GM18519 (cell line): ENCODE data around the gene ARHGAP10.
"Not testable (repeated sequence)": the region's sequence is repeated elsewhere in the genome, so short reads cannot be mapped to it uniquely, and the experiment has no call there.

Experiments used
- ATAC-seq: cut with Tn5 transposase; IDR thresholded peaks from one replicate; pipeline ENCODE4 v1.9.1; 2021; ENCODE audit warnings: mild to moderate bottlenecking, moderate library complexity; ENCODE audit not compliant: unreplicated experiment, low FRiP score

ARHGAP10 gene

DNA sequence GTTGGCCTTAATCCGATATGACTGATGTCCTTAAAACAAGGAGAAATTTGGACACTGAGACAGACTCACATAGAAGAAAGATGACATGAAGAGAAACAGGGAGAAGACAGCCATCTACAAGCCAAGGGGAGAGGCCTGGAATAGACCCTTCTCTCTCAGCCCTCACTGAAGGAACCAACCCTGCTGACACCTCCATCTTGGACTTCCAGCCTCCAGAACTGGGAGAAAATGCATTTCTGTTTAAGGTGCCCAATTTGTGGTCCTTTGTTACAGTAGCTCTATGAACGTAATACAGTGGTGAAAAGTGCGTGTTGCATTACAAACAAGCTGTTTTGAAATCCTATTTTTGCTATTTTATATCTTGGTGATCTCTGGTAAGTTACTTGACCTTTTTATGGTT, 343.6 kb downstream of the ARHGAP10 start:
- no peak for ATAC-seq

DNA sequence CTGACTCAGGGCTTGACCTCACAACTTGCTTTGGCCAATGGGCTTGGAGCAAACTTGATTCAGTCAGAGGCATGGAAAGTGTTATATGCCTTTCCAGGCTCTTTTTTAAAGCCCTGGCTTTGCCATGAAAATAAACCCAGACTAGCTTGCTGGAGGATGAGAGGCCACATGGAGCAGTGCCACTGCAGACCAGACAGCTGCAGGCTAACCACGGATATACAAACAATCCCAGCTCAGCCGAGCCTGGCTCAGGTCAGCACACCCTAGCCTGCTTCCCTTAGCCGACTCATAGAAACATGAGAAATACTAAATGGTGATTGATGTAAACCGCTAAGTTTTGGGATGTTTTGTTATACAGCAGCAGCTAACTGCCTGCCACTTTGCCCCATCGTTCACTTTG, 345.1 kb downstream of the ARHGAP10 start:
- no peak for ATAC-seq

DNA sequence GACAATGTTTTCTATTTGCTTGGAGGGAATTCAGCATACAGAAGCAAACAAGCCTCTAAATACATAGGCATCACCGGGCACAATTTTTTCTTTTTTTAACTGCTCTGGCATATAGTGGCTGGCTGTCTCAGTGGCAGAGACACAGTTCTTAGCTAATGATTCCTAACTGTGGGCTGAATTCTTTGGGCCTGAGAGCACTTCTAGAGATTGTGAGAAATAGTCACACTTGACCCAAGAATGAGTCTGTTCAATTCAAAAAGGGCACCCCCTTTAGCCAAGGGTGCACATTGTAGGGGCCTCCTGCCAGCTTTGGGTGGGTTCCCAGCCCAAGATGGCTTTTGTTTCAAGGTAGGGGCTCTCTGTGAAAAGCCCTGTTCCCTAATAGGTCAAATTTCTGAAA, 345.7 kb downstream of the ARHGAP10 start:
- ATAC-seq = no peak

DNA sequence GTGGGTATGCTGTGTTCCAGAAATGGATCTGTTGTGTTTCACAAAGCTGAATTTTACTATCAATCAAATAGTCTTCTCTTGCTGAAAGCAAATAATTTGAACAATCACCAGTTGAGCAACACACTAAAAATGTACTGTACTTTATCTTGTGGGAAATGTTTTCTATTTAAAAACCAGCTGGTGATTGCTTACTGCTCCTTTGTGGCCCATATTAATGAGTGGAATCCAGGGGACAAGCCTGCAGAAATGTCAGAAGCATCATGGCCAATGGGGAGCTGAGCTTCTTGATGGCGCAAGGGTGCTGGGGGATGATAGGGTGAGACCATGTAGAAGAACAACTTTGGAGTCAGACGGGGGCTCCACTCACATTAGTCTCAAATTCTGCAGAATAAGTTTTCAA, 346.2 kb downstream of the ARHGAP10 start:
- no peak for ATAC-seq

DNA sequence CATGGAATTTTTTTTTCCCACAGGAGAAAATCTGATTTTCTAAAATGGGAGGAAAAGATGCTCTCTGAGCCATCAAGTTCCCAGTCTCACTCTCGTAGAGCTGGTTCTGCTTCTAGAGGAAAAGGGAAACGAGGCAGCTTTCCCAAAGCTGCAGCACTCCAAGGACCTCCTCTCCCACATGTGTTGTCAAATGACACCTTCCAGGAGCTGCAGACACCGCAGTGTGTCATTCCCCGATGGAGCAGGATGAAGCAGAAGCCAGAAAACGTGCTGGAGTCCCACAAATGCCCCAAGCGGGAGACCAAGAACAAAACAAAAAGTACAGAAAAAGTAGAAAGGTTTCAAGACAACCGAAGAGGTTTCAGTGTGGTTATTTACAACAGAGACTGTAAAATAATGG, 348.1 kb downstream of the ARHGAP10 start:
- ATAC-seq = no peak

DNA sequence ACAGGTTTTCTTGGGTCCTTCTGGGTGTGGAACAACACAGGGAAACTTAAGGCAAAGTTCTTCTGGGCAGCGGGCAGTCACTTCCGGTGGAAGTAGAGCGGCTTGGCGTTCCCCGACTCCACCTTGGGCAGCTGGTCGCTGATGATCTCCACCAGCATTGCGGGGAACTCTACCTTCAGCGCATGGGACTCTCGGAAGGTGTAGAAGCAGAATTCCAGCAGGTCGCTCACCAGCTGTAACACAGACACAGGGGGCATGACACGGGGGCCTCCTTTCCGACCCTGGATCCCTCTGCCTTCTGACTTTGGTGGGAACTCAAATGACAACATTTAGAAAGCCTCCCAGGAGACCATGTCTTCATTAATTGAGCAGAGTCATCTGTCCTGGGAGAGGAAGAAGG, 349.4 kb downstream of the ARHGAP10 start:
- ATAC-seq = no peak

DNA sequence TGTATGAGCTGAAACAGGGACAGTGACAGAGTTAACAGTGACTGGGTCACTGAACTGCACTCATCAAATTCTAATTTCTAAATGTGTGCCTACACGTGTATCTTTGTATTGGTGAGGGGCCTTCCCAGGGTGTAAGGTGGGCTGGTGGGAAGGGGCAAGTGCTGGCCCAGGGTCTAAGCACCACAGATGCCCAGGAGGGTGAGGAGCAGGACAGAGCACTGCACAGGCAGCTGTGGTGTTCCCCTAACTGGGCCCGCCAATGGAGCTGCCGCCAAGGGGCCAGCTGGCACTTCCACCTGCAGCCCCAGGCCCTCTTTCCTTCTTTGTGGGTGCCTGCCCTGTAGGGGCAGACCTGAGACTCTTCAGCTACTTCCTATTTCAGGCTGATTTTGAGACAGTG, 349.9 kb downstream of the ARHGAP10 start:
- no peak for ATAC-seq

DNA sequence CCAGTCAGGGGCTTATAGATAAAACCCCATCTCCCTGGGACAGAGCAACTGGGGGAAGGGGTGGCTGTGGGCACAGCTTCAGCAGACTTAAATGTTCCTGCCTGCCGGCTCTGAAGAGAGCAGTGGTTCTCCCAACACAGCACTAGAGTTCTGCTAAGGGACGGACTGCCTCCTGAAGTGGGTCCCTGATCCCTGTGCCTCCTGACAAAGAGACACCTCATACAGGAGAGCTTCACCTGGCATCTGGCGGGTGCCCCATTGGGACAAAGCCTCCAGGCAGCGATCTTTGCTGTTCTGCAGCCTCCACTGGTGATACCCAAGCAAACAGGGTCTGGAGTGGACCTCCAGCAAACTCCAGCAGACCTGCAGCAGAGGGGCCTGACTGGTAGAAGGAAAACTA, 351.2 kb downstream of the ARHGAP10 start:
- not testable (repeated sequence) for ATAC-seq

DNA sequence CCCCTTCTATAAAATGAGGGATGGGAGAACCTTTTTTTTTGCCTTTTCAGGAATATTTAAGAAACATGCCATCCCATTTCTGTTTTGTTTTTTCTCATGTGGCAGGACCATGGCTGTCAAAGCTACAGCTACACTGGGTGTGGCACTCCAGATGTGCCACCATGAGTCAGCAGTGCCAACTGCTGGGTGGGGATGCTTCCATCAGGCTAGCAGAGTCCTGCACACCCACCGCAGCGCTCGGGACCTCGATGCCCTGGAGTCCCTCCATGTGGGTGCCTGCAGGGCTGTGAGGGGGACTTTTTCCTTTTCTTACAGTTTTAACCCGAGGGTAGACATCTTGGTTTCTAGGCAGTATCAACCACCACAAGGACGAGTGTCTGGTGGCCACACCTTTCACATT, 357.7 kb downstream of the ARHGAP10 start:
- no peak for ATAC-seq

DNA sequence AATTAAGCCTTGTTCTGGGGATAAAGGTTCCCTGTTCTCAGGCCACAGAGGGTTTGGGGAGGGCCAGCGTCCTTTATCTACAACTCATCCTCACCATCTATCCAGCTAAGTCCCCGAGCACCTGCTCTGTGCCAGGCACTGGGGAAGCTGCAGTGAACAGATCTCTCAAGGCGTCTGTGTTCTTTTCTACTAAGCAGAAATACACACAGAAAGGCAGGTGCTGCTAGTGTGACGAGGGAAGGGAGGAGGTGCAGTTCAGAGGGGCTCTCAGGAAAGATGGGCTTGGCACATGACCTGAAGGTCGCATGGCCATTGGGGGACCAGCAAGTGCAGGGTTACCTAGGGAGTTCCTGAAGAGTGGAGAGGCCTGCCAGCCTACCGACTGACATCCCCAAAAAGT, 358.1 kb downstream of the ARHGAP10 start:
- ATAC-seq = no peak

DNA sequence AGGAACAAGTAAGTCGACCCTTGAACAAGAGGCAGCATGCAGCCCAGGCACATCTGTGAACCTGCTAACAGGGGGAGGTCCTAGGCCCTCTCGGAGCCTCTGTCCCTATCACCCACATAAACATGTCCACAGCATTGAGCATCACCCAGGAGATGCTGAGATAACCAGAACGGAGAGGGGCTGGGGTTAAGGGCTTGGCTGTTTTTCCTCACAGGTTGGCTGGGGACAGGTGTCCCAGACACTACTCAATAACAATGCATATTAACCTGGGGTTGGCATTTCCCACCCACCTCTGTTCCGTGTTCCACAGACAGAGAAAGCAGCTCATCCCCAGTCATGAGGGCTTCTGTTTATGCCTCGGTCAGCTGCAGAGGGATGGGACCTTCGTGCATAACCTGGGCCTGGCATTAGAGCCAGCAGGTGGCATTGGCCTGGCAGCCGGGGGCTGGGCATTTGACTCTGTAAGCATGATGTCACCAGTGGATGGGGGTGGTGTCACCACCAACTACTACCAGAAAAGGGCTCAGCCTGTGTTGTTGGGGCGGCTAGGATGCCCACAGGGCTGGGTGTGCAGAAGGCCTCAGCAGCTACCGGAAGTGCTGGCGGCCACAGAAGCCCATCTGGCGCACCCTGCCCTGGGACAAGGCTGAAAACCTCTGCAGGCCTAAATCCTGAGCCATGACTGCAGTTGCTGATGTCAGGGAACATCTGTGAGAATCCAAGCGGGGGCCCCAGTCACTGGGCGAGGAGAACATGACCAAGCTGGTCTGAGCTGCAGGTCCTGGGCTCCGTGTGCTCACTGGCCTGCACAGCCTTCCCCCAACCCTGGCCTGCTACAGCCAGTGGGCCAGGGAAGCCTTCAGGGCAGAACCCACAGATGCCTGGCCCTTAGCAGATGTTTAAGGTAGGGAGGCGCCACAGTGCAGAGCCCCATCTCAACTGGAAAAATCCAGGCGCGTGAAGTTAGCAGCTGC, 358.9 kb downstream of the ARHGAP10 start:
- ATAC-seq = no peak

DNA sequence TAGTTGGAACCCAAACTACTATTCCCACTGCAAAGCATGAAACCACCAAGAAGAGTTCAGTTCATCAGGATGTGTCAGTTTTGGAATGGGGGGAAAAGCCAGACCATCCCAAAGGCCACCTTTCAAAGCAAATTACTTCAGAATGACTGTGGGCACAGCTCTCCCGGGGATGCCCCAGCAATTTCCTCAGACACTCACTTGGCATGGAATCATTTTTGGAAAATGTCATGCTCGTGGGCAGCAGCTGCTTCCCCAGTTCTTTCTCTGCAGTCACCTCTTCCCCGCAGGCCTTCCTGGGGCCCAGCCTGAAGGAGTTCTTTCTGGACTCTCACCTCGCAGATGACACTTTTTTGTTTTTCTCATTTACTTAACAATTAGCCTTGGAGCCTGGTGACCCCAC, 360.0 kb downstream of the ARHGAP10 start:
- no peak for ATAC-seq

DNA sequence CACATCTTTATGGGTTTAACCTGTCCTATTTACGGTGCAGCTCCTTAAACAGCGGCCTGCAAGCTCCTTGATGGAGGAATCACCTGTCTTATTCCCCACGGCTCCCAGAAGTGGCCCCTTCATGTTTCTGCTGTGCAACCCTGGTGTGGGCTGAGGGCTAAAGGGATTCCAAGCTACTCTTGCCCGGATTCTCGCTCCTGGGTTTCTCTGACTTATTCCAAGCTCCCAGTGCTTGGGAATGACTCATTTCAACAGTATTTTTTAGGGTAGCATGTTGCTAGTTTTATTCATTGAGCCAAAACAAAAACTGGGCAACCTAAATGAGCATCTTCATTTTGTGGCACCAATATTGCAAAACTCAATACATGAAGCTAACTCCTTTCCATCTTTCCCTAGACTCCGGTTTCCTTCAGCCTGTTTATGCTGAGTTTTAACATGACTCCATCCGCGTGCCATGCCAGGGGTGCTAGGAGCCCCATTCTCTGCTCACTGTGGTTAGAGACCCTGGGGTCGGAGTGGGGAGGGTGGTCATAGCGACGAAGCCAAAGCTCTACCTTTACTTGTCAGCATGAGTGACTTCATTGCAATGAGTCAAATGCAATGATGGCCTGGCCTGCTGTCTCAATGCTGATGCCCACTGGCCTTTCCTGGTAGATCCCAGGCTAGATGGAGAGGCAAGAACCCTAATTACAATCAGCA, 360.6 kb downstream of the ARHGAP10 start:
- no peak for ATAC-seq

DNA sequence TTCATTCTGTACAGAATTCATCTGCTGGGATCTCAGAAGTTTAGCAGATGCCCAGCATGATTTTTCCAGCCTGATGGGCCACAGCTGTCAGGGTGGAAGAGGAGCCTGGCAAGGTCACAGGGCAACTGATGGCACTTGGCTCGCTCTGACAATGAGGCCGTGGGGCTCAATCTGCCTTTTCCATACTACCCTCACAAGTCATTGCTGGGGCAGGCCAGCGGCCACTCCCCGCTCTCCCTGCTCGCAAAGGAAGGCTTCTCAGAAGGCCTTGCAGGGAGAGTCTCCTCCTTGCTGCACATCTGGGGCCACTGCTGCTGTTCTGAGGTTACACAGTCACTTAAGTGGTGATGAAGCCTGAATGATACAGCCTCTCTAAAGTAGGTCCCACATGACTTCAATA, 361.2 kb downstream of the ARHGAP10 start:
- ATAC-seq = no peak

DNA sequence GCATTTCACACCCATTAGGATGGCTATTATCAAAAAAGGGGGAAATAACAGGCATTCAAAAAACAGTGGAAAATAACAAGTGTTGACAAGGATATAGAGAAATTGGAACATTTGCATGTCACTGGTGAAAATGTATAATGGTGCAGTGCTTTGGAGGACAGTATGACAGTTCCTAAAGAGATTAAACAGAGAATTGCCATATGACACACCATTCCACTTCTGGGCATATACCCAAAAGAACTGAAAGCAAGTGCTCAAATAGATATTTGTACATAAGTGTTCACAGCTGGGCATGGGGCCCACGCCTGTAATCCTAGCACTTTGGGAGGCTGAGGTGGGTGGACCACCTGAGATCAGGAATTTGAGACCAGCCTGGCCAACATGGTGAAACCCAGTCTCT, 362.3 kb downstream of the ARHGAP10 start:
- ATAC-seq = no peak

DNA sequence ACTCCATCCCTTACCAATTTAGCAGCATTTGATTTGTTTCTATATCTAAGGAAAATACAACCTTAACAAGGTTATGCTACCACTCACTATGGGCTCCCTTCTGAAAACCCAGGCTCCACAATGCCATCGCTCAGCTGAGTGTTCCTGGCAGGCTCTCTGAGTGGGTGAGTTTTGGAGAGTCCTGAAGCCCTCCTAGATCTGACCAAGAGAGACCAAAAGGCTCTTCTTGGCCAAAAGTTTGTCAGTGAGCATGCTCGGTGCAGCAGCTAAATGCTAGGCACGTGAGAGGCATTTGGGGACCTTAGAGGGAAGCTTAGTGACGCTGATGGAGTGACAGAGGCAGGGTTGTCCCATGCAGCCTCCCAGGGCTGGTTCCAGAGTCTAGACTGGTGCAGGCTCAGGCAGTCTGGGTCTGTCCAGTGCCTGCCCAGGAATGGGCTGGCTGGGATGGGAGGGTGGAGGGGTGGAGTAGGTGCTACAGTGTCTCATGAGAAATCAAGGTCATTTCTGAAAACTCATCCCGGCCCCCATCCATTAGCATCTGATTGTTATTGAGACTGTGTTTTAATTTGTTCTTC, 363.5 kb downstream of the ARHGAP10 start:
- ATAC-seq = no peak

DNA sequence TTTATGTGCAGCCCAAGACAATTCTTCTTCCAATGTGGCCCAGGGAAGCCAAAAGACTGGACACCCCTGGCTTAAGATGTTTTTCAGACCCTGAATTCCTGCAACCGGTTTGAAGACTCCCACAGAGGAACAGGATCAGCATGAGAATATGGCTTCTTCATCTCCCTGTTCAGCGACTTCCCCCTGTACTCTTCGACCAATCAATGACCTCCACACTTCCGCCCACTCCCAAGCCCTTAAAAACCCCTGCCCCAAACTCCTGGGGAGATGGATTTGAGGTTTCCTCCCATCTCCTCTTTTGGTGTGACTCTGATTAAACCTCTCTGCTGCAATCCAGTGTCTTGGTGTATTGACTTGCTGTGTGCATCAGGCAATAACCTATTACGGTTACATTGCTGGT, 365.9 kb downstream of the ARHGAP10 start:
- no peak for ATAC-seq

DNA sequence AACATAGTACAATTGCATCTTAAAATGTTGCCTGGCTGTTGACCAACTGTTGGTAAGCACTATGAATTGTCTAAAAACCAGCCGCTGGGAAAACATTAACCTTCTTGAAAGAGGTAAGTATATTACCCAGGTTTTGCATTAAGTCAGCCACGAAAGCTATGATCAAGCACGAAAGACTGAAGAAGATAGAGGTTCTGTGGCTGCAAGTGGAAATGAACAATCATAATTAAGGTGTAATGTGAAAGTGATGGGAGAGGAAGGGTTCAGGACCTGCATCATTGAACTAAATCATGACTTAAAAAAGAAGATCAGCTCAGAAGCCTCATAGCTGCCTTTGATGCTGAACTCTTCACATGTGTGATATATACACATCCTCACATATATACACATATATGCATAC, 369.3 kb downstream of the ARHGAP10 start:
- no peak for ATAC-seq

DNA sequence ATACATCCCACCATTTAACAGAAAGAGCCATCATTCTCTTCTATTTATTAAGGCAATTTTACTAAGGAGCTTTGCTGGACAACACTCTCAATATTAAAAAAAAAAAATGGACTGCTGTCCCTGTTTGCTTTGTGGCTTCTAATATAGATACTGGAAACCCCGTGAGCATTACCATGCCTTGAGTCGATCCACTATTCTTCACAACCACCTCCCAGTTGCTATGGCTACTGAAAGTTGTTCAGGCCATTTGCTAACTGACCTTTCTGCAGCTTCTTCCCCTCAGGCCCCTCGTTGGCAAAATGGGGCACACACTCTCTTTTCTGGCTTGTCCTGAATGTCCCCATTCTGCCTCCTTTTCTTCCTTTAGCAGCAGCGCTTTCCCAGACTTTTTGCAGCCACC, 369.9 kb downstream of the ARHGAP10 start:
- ATAC-seq = no peak

DNA sequence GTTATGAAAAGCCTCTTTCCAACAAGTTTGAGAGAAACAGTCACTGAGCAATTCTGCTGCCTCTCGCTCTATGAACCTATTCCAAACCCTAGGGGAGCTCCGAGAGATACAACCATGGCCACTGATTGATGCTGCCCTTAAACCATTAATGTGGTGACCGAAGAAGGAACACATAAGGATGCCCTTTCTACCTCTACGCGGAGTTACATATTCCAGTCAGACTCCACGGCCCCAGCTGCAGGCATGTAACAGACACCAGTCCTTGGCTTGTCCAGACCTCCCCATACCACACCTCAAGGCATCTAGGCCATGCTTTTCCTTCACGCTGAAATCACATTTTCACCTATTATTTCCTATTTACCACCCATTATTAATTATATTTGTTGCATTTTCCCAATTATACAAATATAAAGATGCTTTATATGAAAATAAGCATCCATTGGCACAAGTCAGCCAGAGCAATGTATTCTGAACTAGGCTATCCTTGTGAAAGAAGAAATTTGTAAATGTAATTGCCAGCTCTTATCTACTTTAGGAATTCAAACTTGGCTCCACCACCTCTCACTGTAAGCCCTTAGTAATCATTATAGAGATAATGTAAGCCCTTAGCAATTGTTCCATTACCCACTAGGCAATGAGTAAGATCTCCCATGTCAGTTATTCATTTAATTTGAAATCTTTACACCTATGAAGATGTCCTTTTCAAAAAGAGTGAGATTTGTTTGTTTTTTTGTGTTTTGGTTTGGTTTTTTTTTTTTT, 371.9 kb downstream of the ARHGAP10 start:
- no peak for ATAC-seq

DNA sequence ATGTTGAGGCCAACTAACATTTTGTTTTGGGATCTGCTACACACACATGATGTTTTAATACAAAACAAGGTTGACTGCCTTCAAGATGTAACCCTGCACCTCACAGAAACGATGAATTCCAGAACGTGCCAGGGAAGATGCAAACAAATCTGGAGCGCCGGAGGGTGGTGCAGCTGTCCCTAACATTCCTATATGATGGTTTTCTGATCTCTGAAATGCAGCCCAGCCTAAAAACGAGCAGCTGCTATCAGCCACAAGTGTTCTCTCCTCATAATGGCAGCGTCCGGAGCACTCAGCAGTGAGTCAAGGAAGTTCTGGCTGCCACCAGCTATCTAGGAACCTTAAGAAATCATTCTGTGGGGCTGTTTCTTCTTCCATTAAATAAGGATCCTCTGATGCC, 376.9 kb downstream of the ARHGAP10 start:
- ATAC-seq = no peak
